Stomach (tissue), 4 donors: ENCODE data around the gene TMEM134.

Experiments
- CTCF ChIP-seq, 7 experiments: fragments of 450-650 bp in 4 of 7; fragments of 200-600 bp in 3 of 7; sonication (generic) in 3 of 7; IDR thresholded peaks; one replicate each; pipeline ENCODE4 v1.5.1; 2016 to 2019; ENCODE audit warnings: antibody characterized with exemption in 7 of 7, control low read depth in 2 of 7, mild to moderate bottlenecking in 1 of 7
- EP300 ChIP-seq: sonication (generic); formaldehyde crosslinking; IDR thresholded peaks from one replicate; pipeline ENCODE4 v1.6.1; 2017; ENCODE audit warnings: antibody characterized with exemption
- POLR2AphosphoS5 ChIP-seq, 3 donors: sonication (generic); formaldehyde crosslinking; IDR thresholded peaks; one replicate each; pipeline ENCODE4 v1.6.1; 2016; ENCODE audit warnings: antibody characterized with exemption in 3 of 3

GRCh38 chr11:67434395-67434881 lies 34.6 kb downstream of the TMEM134 start:
- no peak for TF ChIP-seq CTCF (IDR thresholded peaks at IDR 0.05)
- no peak for TF ChIP-seq EP300
- TF ChIP-seq POLR2AphosphoS5 (IDR thresholded peaks at IDR 0.05), result peak in 1 of 3 donors; percentile 4
